Activated CD4-positive, alpha-beta T cell treated with anti-CD3 and anti-CD28 coated beads, Interleukin-2, amount 10 ng/mL, durations not matched to agents 24 days and 14 days (primary cell): ENCODE measurements around the gene RPAP3. TPM values are rescaled to one million over a fixed set of nuclear protein-coding genes. Genes with fewer than 3 reads are reported as not detected.
A peak's percentile ranks its signal among the peaks of the same experiment; 100 is the strongest.

Source experiments
- DNase-seq: peaks from one replicate; pipeline ENCODE4 v3.0.0; 2022
- H3K27ac Mint-ChIP-seq: one replicate; pipeline ENCODE4 v1.8.0; 2022; ENCODE audit warnings: mild to moderate bottlenecking, mixed read lengths
- H3K27me3 Mint-ChIP-seq: one replicate; pipeline ENCODE4 v1.8.0; 2022; ENCODE audit warnings: mixed read lengths
- H3K36me3 Mint-ChIP-seq: one replicate; pipeline ENCODE4 v1.8.0; 2022; ENCODE audit warnings: low read depth, mild to moderate bottlenecking, mixed read lengths
- H3K4me1 Mint-ChIP-seq: one replicate; pipeline ENCODE4 v1.8.0; 2021; ENCODE audit warnings: mixed read lengths
- H3K4me3 Mint-ChIP-seq: one replicate; pipeline ENCODE4 v1.8.0; 2022; ENCODE audit warnings: mild to moderate bottlenecking, moderate library complexity, mixed read lengths
- H3K9me3 Mint-ChIP-seq: one replicate; pipeline ENCODE4 v1.8.0; 2021; ENCODE audit warnings: mixed read lengths
- intact Hi-C: fragments of 100-400 bp; cut with micrococcal nuclease; formaldehyde crosslinking; loops from one replicate; pipeline ENCODE4 v1.15.1; 2023
- total RNA-seq: library from RNA; stranded (reverse); gene quantifications from 2 replicates; pipeline ENCODE4 v1.2.3, GENCODE V29; 2022

RPAP3 gene
- total RNA-seq, 1 donor from 2014 or later: 67.3 TPM

DNA sequence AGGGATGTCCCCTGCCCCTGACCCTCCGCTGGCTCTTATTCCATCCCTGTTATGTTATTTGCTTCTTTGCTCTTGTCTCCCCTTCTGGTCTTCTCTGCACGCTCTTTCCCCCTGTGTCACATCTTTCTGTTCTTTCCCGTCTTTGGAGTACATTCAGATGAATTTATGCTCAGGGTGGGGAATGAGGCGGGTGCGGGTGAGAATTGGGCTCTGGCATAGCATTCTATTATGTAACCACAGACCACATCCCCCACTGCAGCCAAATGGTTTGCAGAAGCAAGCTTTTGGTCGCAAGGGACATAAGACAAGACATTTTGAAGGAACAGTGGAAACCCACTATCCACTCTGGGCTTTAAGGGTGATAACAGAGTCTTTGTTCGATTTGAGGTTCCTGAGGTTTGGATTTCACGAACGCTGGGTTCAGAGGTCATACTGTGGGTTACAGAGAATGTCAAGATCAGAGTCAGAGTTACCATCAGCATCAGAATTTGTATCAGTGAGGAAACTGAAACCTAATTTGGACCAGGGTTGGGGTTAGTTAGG lies 15.7 kb upstream of the RPAP3 start:
- Mint-ChIP-seq H3K4me3 (peak overlapping the region; percentile 6), H3K4me1 (peaks cover 41% of the 10 kb centered on the region), H3K27ac (no peak overlapping the region), H3K36me3 (peaks cover 2% of the 10 kb centered on the region), H3K9me3 (no peaks in the 10 kb centered on the region), H3K27me3 (no peaks in the 10 kb centered on the region)
- peak; percentile 63 for DNase-seq
- intact Hi-C loops: no loop called here

DNA sequence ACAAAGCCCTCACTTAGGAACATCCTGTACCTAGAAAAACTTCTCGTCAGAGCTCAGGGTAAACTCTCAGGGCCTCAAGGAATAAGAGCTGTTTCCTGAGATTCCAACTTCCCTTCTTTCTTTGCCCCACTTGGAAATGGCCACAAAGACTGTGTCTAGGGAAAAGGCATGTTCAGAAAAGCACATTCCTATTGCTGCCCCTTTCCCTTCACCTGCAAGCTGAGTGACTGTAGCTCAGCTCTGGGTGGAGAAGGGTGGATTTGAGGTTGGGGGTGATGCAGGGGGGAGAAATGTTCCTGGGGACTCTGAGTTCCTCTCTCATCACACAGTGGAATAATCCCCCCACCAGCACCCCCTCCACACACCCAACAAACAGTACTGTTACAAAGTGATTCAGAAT lies 12.7 kb upstream of the RPAP3 start:
- Mint-ChIP-seq H3K4me1 (peaks cover 42% of the 10 kb centered on the region), H3K36me3 (peaks cover 2% of the 10 kb centered on the region), H3K27ac (no peak overlapping the region), H3K27me3 (no peaks in the 10 kb centered on the region), H3K9me3 (no peaks in the 10 kb centered on the region), H3K4me3 (no peak overlapping the region)
- DNase-seq: no peak
- intact Hi-C loops: loop anchor here (5.0 to 10.0 kb wide), 3 partner anchors 246 to 899 kb away; partner anchors contain the start of gene TMEM106C

DNA sequence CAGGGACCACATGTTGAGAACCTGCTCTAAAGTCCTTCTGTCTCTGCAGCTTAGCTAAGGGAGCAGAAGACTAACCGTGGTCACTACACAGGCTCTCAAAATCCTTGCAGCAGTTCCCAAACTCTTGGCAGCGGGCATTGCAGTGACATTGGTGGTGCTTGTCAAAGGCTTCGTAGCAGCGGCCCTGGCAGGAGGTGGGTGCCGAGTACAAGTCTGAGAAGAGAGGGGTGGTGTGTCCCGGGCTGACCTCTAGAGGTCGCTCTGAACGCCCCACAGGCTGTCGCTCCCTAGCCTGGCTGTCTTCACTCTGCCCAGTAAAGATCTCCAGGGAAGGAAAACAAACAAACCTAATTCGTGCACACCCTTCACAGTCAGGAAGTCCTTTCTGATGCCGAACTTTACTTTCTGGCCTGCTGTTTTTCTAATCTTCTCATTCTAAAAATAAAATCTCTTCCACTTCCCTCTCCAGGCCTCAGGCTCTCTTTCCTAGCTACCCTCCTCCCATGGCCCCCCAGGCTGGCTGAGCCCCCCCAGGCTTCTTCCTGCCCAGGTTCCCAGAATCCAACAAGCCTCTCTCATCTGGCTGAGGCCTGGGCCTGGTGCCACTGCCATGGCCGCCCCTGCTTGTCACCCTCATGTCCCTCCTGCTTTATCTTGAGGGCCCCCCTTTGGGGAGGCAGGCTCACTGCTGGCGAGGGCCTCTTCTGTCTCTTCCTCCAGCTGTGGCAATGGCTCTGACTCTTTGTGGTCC lies 11.8 kb upstream of the RPAP3 start:
- DNase-seq: peak; percentile 88
- Mint-ChIP-seq H3K4me3 (peak overlapping the region; percentile 29), H3K27me3 (no peaks in the 10 kb centered on the region), H3K9me3 (no peaks in the 10 kb centered on the region), H3K27ac (peak overlapping the region; percentile 82), H3K4me1 (peaks cover 39% of the 10 kb centered on the region), H3K36me3 (peaks cover 2% of the 10 kb centered on the region)
- intact Hi-C loops: loop anchor here (5.0 to 10.0 kb wide), 3 partner anchors 247 to 900 kb away; partner anchors contain the start of gene TMEM106C

DNA sequence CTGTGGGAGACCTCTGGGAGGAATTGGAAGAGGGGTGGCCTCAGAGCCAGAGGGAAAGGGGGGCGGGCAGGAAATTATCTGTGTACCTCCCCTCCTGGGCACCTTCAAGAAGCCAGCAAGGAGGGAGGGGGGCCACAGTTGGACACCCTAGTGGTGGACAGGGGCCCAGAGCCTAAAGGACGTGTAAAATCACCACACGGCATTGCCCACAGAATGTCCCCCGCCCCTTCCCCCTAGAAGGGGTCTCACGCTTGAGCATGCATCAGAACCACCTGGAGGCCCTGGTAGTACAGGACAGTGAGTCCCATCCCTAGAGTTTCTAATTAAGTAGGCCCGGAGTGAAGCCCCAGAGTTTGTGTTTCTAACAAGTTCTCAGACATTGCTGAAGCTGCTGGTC lies 11.2 kb upstream of the RPAP3 start:
- Mint-ChIP-seq H3K27me3 (no peaks in the 10 kb centered on the region), H3K4me1 (peaks cover 34% of the 10 kb centered on the region), H3K27ac (no peak overlapping the region), H3K9me3 (no peaks in the 10 kb centered on the region), H3K4me3 (no peak overlapping the region), H3K36me3 (peaks cover 2% of the 10 kb centered on the region)
- intact Hi-C loops: loop anchor here (5.0 to 10.0 kb wide), 3 partner anchors 248 to 900 kb away; partner anchors contain the start of gene TMEM106C
- DNase-seq: no peak

GRCh38 chr12:47715877-47716548 lies 10.2 kb upstream of the RPAP3 start:
- no peak overlapping the region for H3K4me3 Mint-ChIP-seq
- intact Hi-C loops: loop anchor here (1.0 to 10.0 kb wide), 7 partner anchors 26 to 901 kb away; partner anchors contain the start of gene TMEM106C
- peaks cover 25% of the 10 kb centered on the region for H3K4me1 Mint-ChIP-seq

DNA sequence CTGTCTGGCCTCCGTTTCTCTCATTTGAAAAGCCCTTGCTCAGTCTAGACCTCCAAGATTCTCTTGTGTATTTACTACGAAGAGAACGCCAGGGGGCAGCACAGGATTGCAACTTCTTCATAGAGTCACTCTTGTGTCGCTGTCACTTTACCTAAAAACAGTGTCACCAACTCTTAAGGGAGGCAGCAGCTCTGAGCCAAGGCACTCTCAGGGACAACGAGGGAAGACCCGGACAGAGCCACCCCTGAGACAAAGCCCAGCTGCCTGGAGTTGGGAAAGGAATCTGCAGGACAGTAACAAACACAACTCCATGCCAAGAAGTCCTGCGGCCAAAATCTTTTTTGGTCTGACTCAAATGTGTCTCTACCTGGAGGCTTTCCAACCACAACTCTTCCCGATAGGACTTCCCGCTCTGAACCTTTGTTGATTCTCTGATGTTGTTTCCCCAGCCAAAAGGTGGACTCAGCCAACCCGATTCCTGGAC lies 9.6 kb upstream of the RPAP3 start:
- H3K27me3 Mint-ChIP-seq: no peaks in the 10 kb centered on the region
- no peaks in the 10 kb centered on the region for H3K36me3 Mint-ChIP-seq
- H3K4me3 Mint-ChIP-seq: no peak overlapping the region
- peak; percentile 93 for DNase-seq
- intact Hi-C loops: loop anchor here (1.0 to 10.0 kb wide), 7 partner anchors 27 to 902 kb away; partner anchors contain the start of gene TMEM106C
- peaks cover 25% of the 10 kb centered on the region for H3K4me1 Mint-ChIP-seq
- H3K9me3 Mint-ChIP-seq: no peaks in the 10 kb centered on the region
- H3K27ac Mint-ChIP-seq: no peak overlapping the region

More at GRCh38 chr12:47715877-47716548, 10.2 kb upstream of the RPAP3 start:
- no peaks in the 10 kb centered on the region for H3K27me3 Mint-ChIP-seq
- no peak overlapping the region for H3K27ac Mint-ChIP-seq
- DNase-seq: no peak
- no peaks in the 10 kb centered on the region for H3K36me3 Mint-ChIP-seq
- no peaks in the 10 kb centered on the region for H3K9me3 Mint-ChIP-seq

DNA sequence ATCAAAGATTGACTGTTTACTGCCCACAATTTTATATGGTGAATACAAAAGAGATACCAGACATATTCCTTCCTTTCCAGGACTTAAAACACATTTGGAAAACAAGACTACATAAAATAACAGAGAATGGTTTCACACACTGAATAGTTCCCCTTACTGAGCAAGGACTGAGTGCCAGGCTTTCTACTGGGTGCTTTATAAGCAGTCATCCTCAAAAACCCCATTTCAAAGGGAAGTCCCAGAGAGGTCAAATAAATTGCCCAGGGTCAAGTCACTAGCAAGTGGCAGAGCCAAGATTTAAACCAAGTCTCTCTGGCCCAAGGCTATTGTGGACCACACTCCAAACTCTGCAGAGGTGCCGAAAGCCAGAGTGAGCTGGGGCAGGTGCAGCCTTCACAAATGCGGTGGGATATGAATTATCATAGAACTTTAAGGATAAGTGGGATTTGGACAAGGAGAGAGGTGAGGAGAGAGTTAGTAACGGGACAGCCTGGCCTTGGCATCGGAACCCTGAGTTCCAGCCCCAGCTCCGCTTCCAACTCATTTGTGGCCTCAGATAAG lies 9.1 kb upstream of the RPAP3 start:
- Mint-ChIP-seq H3K9me3 (no peaks in the 10 kb centered on the region), H3K4me1 (peaks cover 25% of the 10 kb centered on the region), H3K27me3 (no peaks in the 10 kb centered on the region), H3K4me3 (no peak overlapping the region), H3K27ac (no peak overlapping the region), H3K36me3 (no peaks in the 10 kb centered on the region)
- intact Hi-C loops: loop anchor here (1.0 to 10.0 kb wide), 7 partner anchors 27 to 902 kb away; partner anchors contain the start of gene TMEM106C
- DNase-seq: no peak

DNA sequence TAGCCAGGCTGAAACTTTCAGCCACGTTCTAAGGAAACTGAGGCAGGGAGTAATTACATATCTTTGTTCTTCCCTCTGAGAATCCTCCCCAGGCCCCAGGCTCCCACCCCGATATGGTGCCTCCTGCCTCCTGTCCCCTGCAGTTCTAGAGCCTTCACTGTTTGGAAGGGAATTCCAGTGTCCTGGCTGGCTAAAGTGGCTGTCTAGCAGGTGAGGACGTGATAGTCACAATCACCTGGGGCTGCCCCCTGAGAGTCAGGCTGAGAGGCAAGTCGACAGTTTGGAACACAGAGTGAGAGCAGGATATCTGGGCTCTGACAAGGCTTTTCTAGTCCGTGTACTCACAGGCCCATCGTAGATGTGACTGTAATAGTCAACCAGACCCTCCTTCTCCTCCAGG lies 6.3 kb upstream of the RPAP3 start:
- no peak for DNase-seq
- H3K9me3 Mint-ChIP-seq: no peaks in the 10 kb centered on the region
- intact Hi-C loops: loop anchor here (10.0 kb wide), 1 partner anchor 253 kb away; the partner anchor contains the start of gene TMEM106C
- H3K4me1 Mint-ChIP-seq: peaks cover 37% of the 10 kb centered on the region
- H3K4me3 Mint-ChIP-seq: no peak overlapping the region
- no peak overlapping the region for H3K27ac Mint-ChIP-seq
- no peaks in the 10 kb centered on the region for H3K27me3 Mint-ChIP-seq
- H3K36me3 Mint-ChIP-seq: no peaks in the 10 kb centered on the region

DNA sequence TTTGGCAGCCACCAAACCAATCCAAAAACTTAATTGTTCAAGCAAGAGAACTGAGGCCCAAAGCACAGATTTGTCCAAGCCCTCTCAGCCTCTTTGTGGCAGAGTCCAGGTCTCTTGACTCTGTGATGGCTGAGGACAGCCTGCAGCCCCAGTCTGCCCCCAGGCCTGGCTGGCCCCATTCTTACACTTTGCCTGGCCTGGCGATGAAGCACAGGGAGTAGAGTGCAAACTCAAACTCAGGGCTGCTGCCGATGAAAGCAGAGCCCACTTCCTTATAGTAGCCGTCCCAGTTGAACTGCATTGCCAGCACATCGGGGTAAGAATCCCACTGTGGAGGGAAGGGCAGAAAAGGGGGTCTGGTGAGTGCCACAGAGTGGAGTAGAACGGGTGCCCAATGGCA lies 5.6 kb upstream of the RPAP3 start:
- no peaks in the 10 kb centered on the region for H3K9me3 Mint-ChIP-seq
- DNase-seq: peak; percentile 53
- no peaks in the 10 kb centered on the region for H3K27me3 Mint-ChIP-seq
- H3K27ac Mint-ChIP-seq: no peak overlapping the region
- intact Hi-C loops: loop anchor here (10.0 kb wide), 1 partner anchor 253 kb away; the partner anchor contains the start of gene TMEM106C
- no peak overlapping the region for H3K4me3 Mint-ChIP-seq
- peaks cover 38% of the 10 kb centered on the region for H3K4me1 Mint-ChIP-seq
- no peaks in the 10 kb centered on the region for H3K36me3 Mint-ChIP-seq

DNA sequence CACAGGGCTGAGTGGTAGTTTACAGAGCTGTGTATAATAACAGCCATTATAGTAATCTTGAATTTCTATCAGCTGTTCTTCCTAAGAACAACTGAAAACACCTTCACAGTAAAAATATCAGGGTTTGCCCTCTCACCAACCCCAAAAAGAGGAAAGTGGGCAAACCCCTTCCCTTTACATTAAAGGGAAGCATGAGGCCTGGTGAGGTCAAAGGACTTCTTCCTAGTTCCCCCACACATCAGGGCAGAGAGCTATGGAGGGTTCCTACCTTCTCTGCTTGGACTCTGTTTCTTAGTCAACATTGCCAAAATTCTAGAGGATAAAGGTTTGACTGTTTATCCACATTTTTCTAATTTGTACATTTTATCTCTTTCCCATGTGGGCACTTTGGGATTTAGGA lies 4.4 kb upstream of the RPAP3 start:
- H3K36me3 Mint-ChIP-seq: peaks cover 3% of the 10 kb centered on the region
- peaks cover 37% of the 10 kb centered on the region for H3K4me1 Mint-ChIP-seq
- no peaks in the 10 kb centered on the region for H3K27me3 Mint-ChIP-seq
- H3K9me3 Mint-ChIP-seq: no peaks in the 10 kb centered on the region
- DNase-seq: no peak
- H3K27ac Mint-ChIP-seq: no peak overlapping the region
- intact Hi-C loops: loop anchor here (10.0 kb wide), 1 partner anchor 255 kb away; the partner anchor contains the start of gene TMEM106C
- no peak overlapping the region for H3K4me3 Mint-ChIP-seq

- intact Hi-C loops: loop anchor here (5.0 to 10.0 kb wide), 8 partner anchors 123 to 1982 kb away; partner anchors contain the start of genes ARID2, SLC38A2 and TMEM106C
- H3K4me3 Mint-ChIP-seq: no peak overlapping the region
- H3K27me3 Mint-ChIP-seq: no peaks in the 10 kb centered on the region
- peaks cover 3% of the 10 kb centered on the region for H3K36me3 Mint-ChIP-seq
- H3K4me1 Mint-ChIP-seq: peaks cover 37% of the 10 kb centered on the region
- no peaks in the 10 kb centered on the region for H3K9me3 Mint-ChIP-seq
- H3K27ac Mint-ChIP-seq: no peak overlapping the region
- no peak for DNase-seq
Observed at GRCh38 chr12:47709671-47710070, 3.8 kb upstream of the RPAP3 start.

DNA sequence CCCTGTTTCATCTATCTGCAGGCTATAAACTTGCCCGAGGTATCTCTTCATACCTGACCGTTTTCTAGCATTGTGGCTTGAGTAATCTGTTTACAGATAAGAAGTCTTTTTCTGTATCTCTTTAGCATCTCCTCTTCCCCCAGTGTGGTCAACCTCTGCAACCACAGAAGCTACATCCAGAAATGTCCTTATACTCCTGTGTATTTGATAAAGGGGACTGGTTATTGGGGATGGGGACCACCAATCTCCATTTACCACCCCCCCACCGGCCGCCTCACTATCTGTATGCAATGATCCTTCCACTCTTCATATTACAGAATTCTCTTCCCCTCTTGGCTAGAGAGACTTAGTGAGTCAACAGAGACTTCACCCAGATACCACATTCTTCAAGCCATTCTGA lies 3.4 kb upstream of the RPAP3 start:
- Mint-ChIP-seq H3K27ac (peak overlapping the region; percentile 68), H3K9me3 (no peaks in the 10 kb centered on the region), H3K4me3 (no peak overlapping the region), H3K36me3 (peaks cover 3% of the 10 kb centered on the region), H3K4me1 (peaks cover 38% of the 10 kb centered on the region), H3K27me3 (no peaks in the 10 kb centered on the region)
- DNase-seq: peak; percentile 59
- intact Hi-C loops: loop anchor here (5.0 to 10.0 kb wide), 7 partner anchors 123 to 1982 kb away; partner anchors contain the start of genes ARID2 and SLC38A2

DNA sequence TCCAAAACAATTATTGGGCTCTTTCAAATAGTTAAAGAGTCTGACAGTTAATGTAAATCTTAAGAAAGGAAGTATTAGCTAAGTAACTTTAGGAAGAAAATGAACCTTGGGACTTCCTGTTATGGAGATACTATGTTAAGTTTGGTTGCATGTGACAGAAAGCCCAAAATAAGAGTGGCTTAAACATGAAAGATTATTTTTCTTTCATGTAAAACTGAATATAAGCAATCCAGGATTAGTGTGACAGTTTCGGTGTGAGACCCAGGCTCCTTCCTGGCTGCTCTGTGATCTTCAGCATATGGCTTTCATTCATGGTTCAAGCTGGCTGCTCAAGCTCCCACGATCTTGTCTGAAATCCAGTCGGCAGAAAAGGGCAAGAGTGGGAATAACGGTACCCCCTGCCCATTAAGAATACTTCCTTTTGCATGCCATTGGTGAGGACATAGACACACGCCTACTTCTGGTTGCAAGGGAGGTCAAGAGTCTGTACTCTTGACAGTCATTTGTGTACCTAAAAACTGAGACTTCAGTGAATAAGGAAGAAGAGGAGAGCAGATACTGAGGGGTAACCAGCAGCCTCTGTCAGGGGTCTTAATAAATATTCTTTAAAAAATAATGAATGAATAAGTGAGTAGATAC lies 2.2 kb upstream of the RPAP3 start:
- Mint-ChIP-seq H3K4me3 (peak overlapping the region; percentile 77), H3K4me1 (peaks cover 49% of the 10 kb centered on the region), H3K9me3 (no peaks in the 10 kb centered on the region), H3K27me3 (no peaks in the 10 kb centered on the region), H3K27ac (peak overlapping the region; percentile 73), H3K36me3 (peaks cover 13% of the 10 kb centered on the region)
- intact Hi-C loops: loop anchor here (2.0 to 10.0 kb wide), 8 partner anchors 124 to 1981 kb away; partner anchors contain the start of genes ARID2 and SLC38A2
- DNase-seq: peak; percentile 61
